ENCODE data around the gene RFNG.
"Not testable (repeated sequence)": the region's sequence is repeated elsewhere in the genome, so short reads cannot be mapped to it uniquely, and the experiment has no call there.

RFNG gene

GRCh38 chr17:82039695-82040299 is 11.8 kb downstream of the RFNG start:
- no peak for DNase-seq

DNA sequence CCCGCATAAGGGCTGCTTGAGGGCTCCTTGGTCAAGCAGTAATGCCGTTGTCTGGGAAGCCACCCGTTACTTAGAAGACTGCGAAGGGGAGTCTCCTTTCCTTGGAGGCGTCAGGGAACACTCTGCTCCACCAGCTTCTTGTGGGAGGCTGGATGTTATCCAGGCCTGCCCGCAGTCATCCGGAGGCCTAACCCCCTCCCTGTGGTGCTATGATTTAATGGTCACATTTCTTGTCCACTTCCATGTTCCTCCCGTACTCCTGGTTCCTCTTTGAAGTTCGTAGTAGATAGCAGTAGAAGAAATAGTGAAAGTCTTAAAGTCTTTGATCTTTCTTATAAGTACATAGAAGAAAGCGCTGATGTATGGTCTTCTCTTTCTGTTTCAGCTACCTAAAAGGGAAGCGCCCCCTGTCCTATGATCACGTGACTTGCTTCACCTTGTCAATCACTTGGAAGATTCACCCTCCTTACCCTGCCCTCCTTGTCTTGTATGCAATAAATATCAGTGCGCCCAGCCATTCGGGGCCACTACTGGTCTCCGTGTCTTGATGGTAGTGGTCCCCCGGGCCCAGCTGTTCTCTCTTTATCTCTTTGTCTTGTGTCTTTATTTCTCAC is 12.7 kb downstream of the RFNG start:
- not testable (repeated sequence) for DNase-seq

GRCh38 chr17:82037889-82038195 is 13.8 kb downstream of the RFNG start:
- no peak for DNase-seq

- peak; percentile 97 for DNase-seq
Observed at GRCh38 chr17:82037092-82037888, 14.3 kb downstream of the RFNG start, which contains the start of gene DCXR. TSS of gene DCXR (minus strand) at chr17:82037697. CDS start at chr17:82037682, 15 bp downstream.

GRCh38 chr17:82036634-82037091 is 14.9 kb downstream of the RFNG start:
- DNase-seq: no peak

DNA sequence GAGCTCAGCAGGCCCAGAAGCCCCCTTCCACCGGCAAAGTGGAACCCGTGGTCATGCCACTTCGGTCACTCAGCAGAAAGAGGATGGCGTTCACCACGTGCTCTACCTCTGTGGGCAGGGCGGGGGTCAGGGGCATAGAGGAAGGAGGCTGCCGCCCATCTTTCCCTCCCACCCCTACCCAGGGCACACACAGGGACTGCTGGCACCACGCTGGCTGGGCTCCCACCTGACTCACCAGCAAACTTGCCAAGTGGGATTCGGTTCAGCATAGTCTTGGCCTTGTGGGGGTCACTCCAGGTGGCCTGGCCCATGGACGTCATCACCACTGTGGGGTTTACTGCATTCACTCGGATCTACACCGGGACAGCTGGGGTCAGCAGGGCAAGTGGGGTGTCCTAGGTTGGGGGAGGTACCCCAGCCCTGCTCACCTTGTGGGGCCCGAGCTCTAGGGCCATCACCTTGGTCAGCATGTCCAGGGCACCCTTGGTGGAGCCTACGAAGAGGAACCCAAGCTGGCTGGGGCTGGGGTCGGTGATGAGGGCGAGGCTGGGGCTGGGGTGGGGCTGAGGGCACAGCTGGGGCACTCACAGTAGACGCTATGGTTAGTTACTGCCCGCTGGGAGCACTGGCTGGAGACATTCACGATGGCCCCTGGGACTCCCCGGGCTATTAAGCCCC is 15.5 kb downstream of the RFNG start:
- no peak for DNase-seq

DNA sequence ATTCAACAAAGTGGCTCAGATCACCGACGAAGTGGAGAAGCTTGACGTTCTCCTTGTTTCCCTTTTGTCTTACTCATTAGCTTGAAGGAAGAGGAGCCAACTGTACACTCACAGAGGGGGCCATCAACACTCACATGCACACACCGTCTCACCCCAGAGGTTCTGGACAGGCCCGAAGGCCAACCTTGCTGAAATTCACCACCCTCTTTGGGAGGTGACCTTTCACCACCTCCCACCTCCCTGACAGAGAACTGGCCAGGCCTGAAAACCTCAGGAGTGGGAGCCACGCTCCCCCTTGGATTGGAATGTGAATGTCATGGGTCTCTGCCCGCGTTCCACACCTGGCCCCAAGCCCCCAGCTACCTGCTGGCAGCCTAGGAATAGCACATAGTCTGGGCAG is 16.1 kb downstream of the RFNG start:
- no peak for DNase-seq

DNA sequence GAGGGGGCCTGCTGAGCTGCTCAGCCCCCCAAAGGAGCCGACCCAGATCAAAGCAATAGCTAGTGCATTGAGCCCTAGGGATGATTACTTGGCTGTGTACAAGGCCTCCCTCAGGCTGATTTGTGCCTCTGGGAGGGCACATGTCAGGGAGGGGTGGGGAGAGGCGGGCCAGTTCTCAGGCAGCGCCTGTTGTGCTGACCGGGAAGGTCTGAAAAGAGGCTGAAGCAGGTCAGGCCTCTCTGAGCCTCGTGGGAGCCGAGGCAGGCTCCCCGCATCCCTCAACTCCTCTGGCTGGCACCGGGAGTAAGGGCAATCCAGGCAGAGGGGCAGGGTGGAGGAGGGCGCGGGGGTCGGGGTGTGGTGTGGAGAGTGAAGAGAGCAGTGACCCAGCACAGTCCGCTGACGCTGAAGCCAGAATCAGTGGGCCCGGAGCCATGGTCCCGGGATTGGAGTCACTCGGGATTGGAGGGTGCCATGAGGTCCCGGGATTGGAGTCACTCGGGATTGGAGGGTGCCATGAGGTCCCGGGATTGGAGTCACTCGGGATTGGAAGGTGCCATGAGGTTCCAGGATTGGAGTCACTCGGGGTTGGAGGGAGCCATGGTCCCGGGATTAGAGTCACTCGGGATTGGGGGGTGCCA is 17.1 kb downstream of the RFNG start:
- no peak for DNase-seq

- no peak for DNase-seq
Observed at GRCh38 chr17:82033359-82034085, 18.1 kb downstream of the RFNG start.

DNA sequence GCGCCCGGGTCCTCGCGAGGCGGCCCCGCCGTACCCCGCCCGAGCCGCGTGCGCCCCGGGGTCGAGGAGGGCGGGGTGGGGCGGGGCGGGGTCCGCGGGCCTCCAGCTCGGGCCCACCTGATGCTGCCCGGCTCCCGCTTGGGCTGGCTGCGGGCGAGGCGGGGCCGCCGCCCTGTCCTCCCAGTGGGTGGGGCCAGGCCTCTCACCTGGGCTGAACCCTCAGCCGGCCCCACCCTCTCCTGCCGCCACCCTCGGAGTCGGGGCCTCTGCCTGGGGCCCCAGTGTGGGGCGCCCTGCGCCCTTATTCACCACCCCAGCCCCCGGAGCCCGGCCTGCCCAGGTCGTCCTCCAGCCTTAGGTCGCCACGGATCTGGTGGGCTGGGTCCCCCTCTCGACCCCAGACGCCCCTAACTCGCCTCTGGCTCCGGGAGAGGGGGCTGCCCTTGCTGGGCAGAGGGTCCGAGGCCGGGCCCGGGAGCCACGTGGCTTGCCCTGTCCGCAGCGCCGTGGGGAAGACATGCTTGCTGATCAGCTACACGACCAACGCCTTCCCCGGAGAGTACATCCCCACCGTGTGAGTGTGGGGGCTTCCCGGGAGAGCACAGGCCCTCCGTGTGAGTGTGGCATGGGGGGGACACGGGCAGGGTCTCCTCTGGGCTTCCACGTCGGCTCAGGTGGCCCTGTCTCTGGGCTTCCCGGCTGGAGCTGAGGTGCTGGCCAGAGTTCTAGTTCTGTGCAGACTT is 19.6 kb downstream of the RFNG start:
- peak; percentile 9 for DNase-seq

- DNase-seq: no peak
Observed at GRCh38 chr17:82031303-82031884, 20.2 kb downstream of the RFNG start, which contains the start of gene RAC3. TSS of gene RAC3 (plus strand) at chr17:82031678. CDS start at chr17:82031762, 84 bp downstream.

- peak; percentile 72 for DNase-seq
Observed at GRCh38 chr17:82030470-82031302, 20.9 kb downstream of the RFNG start.

DNA sequence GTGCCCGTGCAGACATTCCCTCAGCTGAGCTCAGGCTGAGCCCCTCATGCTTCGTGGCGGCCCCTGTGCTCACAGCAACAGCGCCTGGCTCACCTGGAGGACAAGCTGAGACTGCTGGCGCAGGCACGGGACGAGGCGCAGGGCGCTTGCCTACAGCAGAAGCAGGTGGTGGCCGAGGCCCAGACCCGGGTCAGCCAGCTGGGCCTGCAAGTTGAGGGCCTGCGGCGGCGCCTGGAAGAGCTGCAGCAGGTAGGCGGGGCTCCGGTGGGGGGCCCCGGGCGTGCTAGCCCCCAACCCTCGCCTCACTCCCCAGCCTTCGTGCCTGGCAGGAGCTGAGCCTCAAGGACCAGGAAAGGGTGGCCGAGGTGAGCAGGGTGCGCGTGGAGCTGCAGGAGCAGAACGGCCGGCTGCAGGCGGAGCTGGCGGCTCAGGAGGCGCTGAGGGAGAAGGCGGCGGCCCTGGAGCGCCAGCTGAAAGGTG is 21.6 kb downstream of the RFNG start:
- no peak for DNase-seq

- no peak for DNase-seq
Observed at GRCh38 chr17:82029391-82029790, 22.2 kb downstream of the RFNG start.

DNA sequence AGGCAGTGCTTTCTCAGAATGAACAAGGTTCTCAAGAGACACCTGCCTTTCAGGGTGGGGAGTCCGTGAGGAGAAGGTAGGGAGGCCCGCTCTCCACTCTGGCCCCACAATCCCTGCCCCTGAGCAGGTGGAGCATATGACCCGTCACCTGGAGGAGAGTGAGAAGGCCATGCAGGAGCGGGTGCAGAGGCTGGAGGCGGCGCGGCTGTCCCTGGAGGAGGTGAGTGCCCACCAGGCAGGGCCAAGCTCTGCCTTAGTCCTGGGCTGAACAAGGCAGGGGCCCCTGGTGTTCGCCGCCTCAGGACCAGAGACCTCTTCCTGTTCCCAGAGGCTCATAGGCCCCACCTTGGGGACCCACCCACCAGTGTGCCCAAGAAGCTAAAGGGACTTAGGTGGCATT is 22.6 kb downstream of the RFNG start:
- DNase-seq: no peak

- DNase-seq: no peak
Observed at GRCh38 chr17:82028246-82028645, 23.4 kb downstream of the RFNG start.

DNA sequence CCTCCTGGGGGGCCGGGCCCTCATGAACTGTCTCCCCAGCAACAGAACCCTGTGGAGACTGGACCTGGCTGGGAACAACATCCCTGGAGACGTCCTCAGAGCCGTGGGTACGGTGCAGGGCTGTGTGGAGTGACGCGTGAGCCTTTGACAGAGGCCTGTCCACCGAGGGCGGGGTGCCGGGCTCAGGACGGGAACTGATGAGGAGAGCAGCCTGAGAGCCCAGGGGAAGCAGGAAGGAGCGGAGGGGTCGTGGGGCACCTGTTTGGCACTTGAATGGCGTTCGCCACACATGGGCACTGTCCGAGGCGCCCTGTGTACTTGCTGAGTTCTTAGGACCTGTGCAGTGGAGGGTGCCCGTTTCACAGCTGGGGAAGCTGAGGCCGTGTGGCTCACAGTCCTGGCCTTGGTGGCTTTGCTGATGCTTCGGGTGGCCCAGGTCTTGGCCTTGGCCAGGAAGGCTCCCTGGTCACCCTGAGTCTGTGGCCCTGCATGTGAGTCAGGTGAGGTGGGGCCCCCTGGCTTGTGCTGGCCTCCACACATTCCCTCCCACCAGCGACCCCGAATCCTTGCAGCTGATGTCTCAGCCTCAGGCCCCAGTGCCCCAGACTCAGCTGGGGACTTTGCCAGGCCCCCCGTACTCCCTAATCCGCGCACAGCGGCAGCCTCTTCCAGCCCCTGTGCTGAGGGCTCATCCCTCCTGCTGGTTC is 26.1 kb downstream of the RFNG start:
- no peak for DNase-seq

DNA sequence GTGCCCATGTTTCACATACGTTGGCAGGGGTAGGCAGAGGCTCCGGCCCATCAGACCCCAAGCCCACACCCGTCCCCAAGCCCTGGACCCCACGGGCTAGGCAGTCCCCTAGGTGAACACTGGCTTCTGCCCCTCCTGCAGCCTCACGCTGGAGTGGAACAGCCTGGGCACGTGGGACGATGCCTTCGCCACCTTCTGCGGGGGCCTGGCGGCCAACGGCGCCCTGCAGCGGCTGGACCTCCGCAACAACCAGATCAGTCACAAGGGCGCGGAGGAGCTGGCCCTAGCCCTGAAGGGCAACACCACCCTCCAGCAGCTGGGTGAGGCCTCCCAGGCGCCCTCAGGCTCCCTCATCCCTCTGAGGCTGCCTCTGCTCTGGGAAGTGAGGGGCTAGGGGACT is 26.8 kb downstream of the RFNG start:
- DNase-seq: no peak

All from NCI-H1694 (cell line).